SK-N-SH (cell line): Measurements from ENCODE around the gene MTR. TPM values are rescaled to one million over a fixed set of nuclear protein-coding genes. Genes with fewer than 3 reads are reported as not detected.

Experiments used
- CTCF ChIA-PET: fragments of 300-600, 350-600 bp; formaldehyde crosslinking; extraction: SDS; loops from one replicate; lab custom pipeline; 2021; lab: Yijun Ruan, JAX
- POLR2A ChIA-PET: fragments of 350-600 bp; sonication (Branson Sonifier 250); formaldehyde crosslinking; extraction: SDS; loops from one replicate; lab custom pipeline; 2020; ENCODE audit warnings: antibody characterized with exemption, inconsistent platforms; lab: Yijun Ruan, JAX
- DNase-seq: peaks from one replicate; pipeline ENCODE4 v3.0.0; 2012
- H2AFZ ChIP-seq: fragments of 200-600 bp; sonication (generic); 2 replicates; pipeline ENCODE4 v1.8.1; 2016; ENCODE audit warnings: antibody characterized with exemption, mild to moderate bottlenecking, low read depth
- H3F3A ChIP-seq: fragments of 200-600 bp; sonication (generic); replicated peaks from 2 replicates; pipeline ENCODE3; 2016; ENCODE audit warnings: antibody characterized with exemption, mild to moderate bottlenecking; ENCODE audit not compliant: insufficient read depth
- H3K27ac ChIP-seq, 2 experiments: fragments of 200-500 bp in 1 of 2; fragments of 200-600 bp in 1 of 2; sonication (Bioruptor generic) in 1 of 2; sonication (generic), shearing (Covaris generic) in 1 of 2; 2 replicates each; pipeline versions ENCODE4 v1.5.1 to v1.6.1; 2014 to 2016; ENCODE audit warnings: low read depth in 2 of 2, inconsistent platforms in 1 of 2, low read length in 1 of 2, mild to moderate bottlenecking in 1 of 2, mixed read lengths in 1 of 2
- H3K27me3 ChIP-seq: fragments of 200-600 bp; sonication (generic), shearing (Covaris generic); 2 replicates; pipeline ENCODE4 v1.6.1; 2016; ENCODE audit warnings: mixed run types; ENCODE audit not compliant: insufficient read depth
- H3K36me3 ChIP-seq, 2 experiments: fragments of 200-500 bp in 1 of 2; fragments of 200-600 bp in 1 of 2; sonication (Bioruptor generic) in 1 of 2; sonication (generic) in 1 of 2; replicated peaks in 1 of 2; 2 replicates each; pipeline versions ENCODE3 to v1.5.1; 2014 to 2016; ENCODE audit warnings: low read length in 1 of 2, mild to moderate bottlenecking in 1 of 2; ENCODE audit not compliant: insufficient read depth in 2 of 2, control insufficient read depth in 1 of 2
- H3K4me1 ChIP-seq, 2 experiments: fragments of 200-500 bp in 1 of 2; fragments of 200-600 bp in 1 of 2; sonication (Bioruptor generic) in 1 of 2; sonication (generic), shearing (Covaris generic) in 1 of 2; 2 replicates each; pipeline versions ENCODE4 v1.5.1 to v1.6.1; 2014 to 2016; ENCODE audit warnings: low read depth in 1 of 2, low read length in 1 of 2, mixed run types in 1 of 2; ENCODE audit not compliant: insufficient read depth in 2 of 2, control insufficient read depth in 1 of 2
- H3K4me2 ChIP-seq: fragments of 200-600 bp; sonication (generic), shearing (Covaris generic); 2 replicates; pipeline ENCODE4 v1.6.1; 2017; ENCODE audit warnings: mixed run types
- H3K4me3 ChIP-seq, 2 experiments: fragments of 200-500 bp in 1 of 2; fragments of 200-600 bp in 1 of 2; sonication (Bioruptor generic) in 1 of 2; sonication (generic), shearing (Covaris generic) in 1 of 2; 2 replicates each; pipeline versions ENCODE4 v1.5.1 to v1.8.1; 2014 to 2016; ENCODE audit warnings: low read depth in 2 of 2, inconsistent platforms in 1 of 2, low read length in 1 of 2, mild to moderate bottlenecking in 1 of 2, mixed read lengths in 1 of 2, moderate library complexity in 1 of 2
- H3K79me2 ChIP-seq: fragments of 200-600 bp; sonication (generic); 2 replicates; pipeline ENCODE4 v1.8.1; 2017; ENCODE audit warnings: mild to moderate bottlenecking; ENCODE audit not compliant: insufficient read depth
- H3K9ac ChIP-seq: fragments of 200-600 bp; sonication (generic); 2 replicates; pipeline ENCODE4 v1.6.1; 2017; ENCODE audit warnings: mixed run types
- H3K9me2 ChIP-seq: fragments of 200-600 bp; sonication (generic); 2 replicates; pipeline ENCODE4 v1.6.1; 2017; ENCODE audit warnings: mixed run types
- H3K9me3 ChIP-seq: fragments of 200-600 bp; sonication (generic); 2 replicates; pipeline ENCODE4 v1.6.1; 2017; ENCODE audit warnings: mixed run types, mild to moderate bottlenecking, moderate library complexity
- H4K20me1 ChIP-seq: fragments of 200-600 bp; sonication (generic); 2 replicates; pipeline ENCODE4 v1.6.1; 2017; ENCODE audit warnings: mild to moderate bottlenecking, mixed run types; ENCODE audit not compliant: insufficient read depth
- CTCF ChIP-seq: fragments of 200-600 bp; sonication (generic); IDR thresholded peaks from 2 replicates; pipeline ENCODE4 v1.6.1; 2017; ENCODE audit warnings: antibody characterized with exemption, mild to moderate bottlenecking, moderate library complexity
- EP300 ChIP-seq, 2 experiments: IDR thresholded peaks; 2 replicates each; pipeline versions ENCODE4 v1.4.0 to v1.6.1; 2012; ENCODE audit warnings: borderline replicate concordance in 1 of 2, low read depth in 1 of 2, low read length in 1 of 2
- NFIC ChIP-seq: IDR thresholded peaks from 2 replicates; pipeline ENCODE4 v1.4.0; 2012; ENCODE audit warnings: borderline replicate concordance
- NRF1 ChIP-seq: IDR thresholded peaks from 2 replicates; pipeline ENCODE4 v1.6.1; 2012; ENCODE audit warnings: low read depth, mild to moderate bottlenecking, low read length
- RCOR1 ChIP-seq: fragments of 150-350 bp; IDR thresholded peaks from 2 replicates; pipeline ENCODE4 v1.6.1; 2017; ENCODE audit warnings: antibody characterized with exemption, low read length
- REST ChIP-seq: IDR thresholded peaks from 2 replicates; pipeline ENCODE4 v1.6.1; 2012; ENCODE audit warnings: mild to moderate bottlenecking, low read depth, low read length, moderate library complexity
- TCF12 ChIP-seq: IDR thresholded peaks from 2 replicates; pipeline ENCODE4 v1.4.0; 2012
- USF1 ChIP-seq: IDR thresholded peaks from 2 replicates; pipeline ENCODE4 v1.4.0; 2012; ENCODE audit warnings: low read depth, borderline replicate concordance
- ZBTB33 ChIP-seq: IDR thresholded peaks from 2 replicates; pipeline ENCODE4 v1.4.0; 2012; ENCODE audit warnings: low read depth, borderline replicate concordance
- WGBS: methylation state at CpG from one replicate; pipeline ENCODE4 v1.1.6; 2017; ENCODE audit warnings: low lambda C conversion rate; 5-methylcytosine and 5-hydroxymethylcytosine counted together
- polyA plus RNA-seq, 3 experiments: library from polyadenylated mRNA; depleted of rRNA; stranded (reverse); fragments of >200 nt; gene quantifications; 2 replicates each; pipeline ENCODE4 v1.2.3, GENCODE V29; 2012

Gene MTR
- polyA plus RNA-seq, 1 of the 3 experiments (the other 2 are of a cell fraction): 5.4 TPM

GRCh38 chr1:236870721-236871120 lies 75.6 kb downstream of the MTR start:
- Histone ChIP-seq H3F3A (no peaks in the 10 kb centered on the region), H3K4me1 (peaks cover 0 to 2% of the 10 kb centered on the region in 2 experiments; a peak in 2 of 4 replicates), H3K27me3 (no peaks in the 10 kb centered on the region), H3K9ac (no peak overlapping the region), H3K4me2 (no peak overlapping the region), H3K27ac (no peak overlapping the region), H3K4me3 (no peak overlapping the region), H3K9me2 (no peaks in the 10 kb centered on the region), H4K20me1 (no peaks in the 10 kb centered on the region), H3K9me3 (no peaks in the 10 kb centered on the region; the same call in 1 of the 2 replicates), H3K36me3 (peaks cover 45 to 64% of the 10 kb centered on the region in 2 experiments), H3K79me2 (no peaks in the 10 kb centered on the region), H2AFZ (no peak overlapping the region)
- CTCF ChIA-PET: interaction anchor here (1.2 to 4.0 kb wide), 4 partner anchors 9 to 262 kb away, joined by 3 to 20 read pairs (median 7); no protein-coding TSS in a partner anchor
- no peak for DNase-seq
- POLR2A ChIA-PET: no interaction called here
- TF ChIP-seq REST: no peak
- no peak for TF ChIP-seq ZBTB33
- no peak for TF ChIP-seq EP300 (IDR thresholded peaks at IDR 0.05; ENCODE audit: borderline replicate concordance in 1 of 2, low read depth in 1 of 2, low read length in 1 of 2)
- no peak for TF ChIP-seq NRF1
- no peak for TF ChIP-seq RCOR1
- TF ChIP-seq NFIC: no peak
- TF ChIP-seq TCF12: no peak
- no peak for TF ChIP-seq CTCF
- TF ChIP-seq USF1: no peak
- 95% methylated on average over 6 of the region's 6 CpGs for WGBS
